ENCODE results near the gene PCOLCE2. TPM values are rescaled to one million over a fixed set of nuclear protein-coding genes. Genes with fewer than 3 reads are reported as not detected.
A peak's percentile ranks its signal among the peaks of the same experiment; 100 is the strongest.

The PCOLCE2 gene
- total and polyA plus RNA-seq, 2 of the 8 experiments (the other 6 are each of a cell fraction or from before 2014, with no cell fraction given) = 11.1 to 12.6 TPM

DNA sequence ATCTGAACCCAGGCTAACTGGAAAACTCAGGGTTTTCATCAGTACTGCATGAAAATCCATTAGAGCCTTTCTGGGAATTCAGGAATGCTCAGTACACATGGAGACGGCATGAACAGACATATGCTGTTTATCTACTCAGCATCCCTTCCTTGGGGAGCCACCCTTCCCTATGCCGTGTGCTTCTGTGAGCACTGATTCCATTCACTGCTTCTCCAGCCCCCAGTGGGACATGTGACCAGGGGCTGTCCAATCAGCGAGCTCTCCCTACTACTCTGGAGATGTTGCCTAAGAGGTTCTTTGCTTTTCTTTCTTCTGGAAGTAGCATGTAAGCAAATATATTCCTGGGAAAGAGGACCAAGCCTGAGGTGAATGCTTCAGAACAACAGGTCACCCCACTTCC, 5.6 kb upstream of the PCOLCE2 start:
- no peak overlapping the region for H2BK5ac ChIP-seq (ENCODE audit: low read depth, low read length)
- H2BK20ac ChIP-seq (ENCODE audit: low read length) = no peak overlapping the region
- ChIA-PET POLR2A (ENCODE audit: partially characterized antibody) (interaction anchor here (0.6 kb wide), 1 partner anchor 64 kb away, joined by 3 read pairs; no protein-coding TSS in a partner anchor), CTCF (ENCODE audit: partially characterized antibody) (interaction anchor here (0.7 to 1.4 kb wide), 6 partner anchors 9 to 209 kb away, joined by 3 to 6 read pairs (median 4); no protein-coding TSS in a partner anchor)
- no peak overlapping the region for H2BK12ac ChIP-seq (ENCODE audit: low read depth, low read length)
- H2BK120ac ChIP-seq (replicated peaks; ENCODE audit: low read depth, low read length) = no peak overlapping the region
- no peaks in the 10 kb centered on the region for H3K79me1 ChIP-seq (ENCODE audit: low read depth, low read length)
- H3K27me3 ChIP-seq (replicated peaks in 1 of 4; ENCODE audit: control insufficient read depth in 3 of 4, extremely low read depth in 1 of 4, insufficient read depth in 3 of 4, low read length in 3 of 4) = peaks cover 0 to 7% (median 2%) of the 10 kb centered on the region in 4 experiments; a peak in 3 of 7 replicates
- DNase-seq (ENCODE audit: low read depth in 1 of 2, low spot score in 2 of 2) (no peak), FAIRE-seq (no peak)
- H3K4ac ChIP-seq (replicated peaks; ENCODE audit: insufficient read length, low read depth, low read length) = peak overlapping the region; percentile 78
- H3K4me1 ChIP-seq (replicated peaks in 1 of 4; ENCODE audit: control insufficient read depth in 3 of 4, insufficient read depth in 4 of 4, low read length in 3 of 4) = peaks cover 0 to 1% (median 0%) of the 10 kb centered on the region in 4 experiments; a peak in 1 of 7 replicates
- no peak overlapping the region for H2BK15ac ChIP-seq (ENCODE audit: low read length)
- H3K4me3 ChIP-seq (ENCODE audit: extremely low read depth in 1 of 4, insufficient read depth in 2 of 4, low read depth in 3 of 4, low read length in 4 of 4) = no peak overlapping the region
- peak overlapping the region; percentile 50 for H2AFZ ChIP-seq (ENCODE audit: low read length)
- H3K14ac ChIP-seq (ENCODE audit: insufficient read length) = no peak overlapping the region
- no peak overlapping the region for H3K4me2 ChIP-seq (ENCODE audit: insufficient read depth in 1 of 2, low read depth in 2 of 2, low read length in 2 of 2)
- no peaks in the 10 kb centered on the region for H4K20me1 ChIP-seq (replicated peaks in 1 of 2; ENCODE audit: control insufficient read depth in 1 of 2, insufficient read depth in 2 of 2, low read length in 2 of 2)
- no peak overlapping the region for H3K18ac ChIP-seq (ENCODE audit: extremely low read depth, low read length)
- H4K8ac ChIP-seq (ENCODE audit: extremely low read depth, insufficient read depth, low read length) = no peak overlapping the region
- no peaks in the 10 kb centered on the region for H3K36me3 ChIP-seq (ENCODE audit: control insufficient read depth in 2 of 4, insufficient read depth in 4 of 4, low read length in 3 of 4)
- WGBS, 2 experiments (ENCODE audit: extremely low coverage in 1 of 2, insufficient coverage in 1 of 2, insufficient read length in 1 of 2, insufficient replicate concordance in 2 of 2, low coverage in 1 of 2, low lambda C conversion rate in 2 of 2, missing lambda C conversion rate in 1 of 2) = 92% methylated on average over 3 of the region's 3 CpGs; no CpG with 5 or more reads in 1 of the 2 experiments
- no peaks in the 10 kb centered on the region for H3K23me2 ChIP-seq (ENCODE audit: low read depth, low read length)
- no peak overlapping the region for H3K23ac ChIP-seq (ENCODE audit: insufficient read length)
- H3K9ac ChIP-seq (replicated peaks in 1 of 4; ENCODE audit: extremely low read depth in 1 of 4, low read depth in 3 of 4, low read length in 3 of 4) = no peak overlapping the region
- no peak overlapping the region for H3K27ac ChIP-seq (ENCODE audit: low read depth, low read length)
- no peak overlapping the region for H3K56ac ChIP-seq (replicated peaks; ENCODE audit: insufficient read length, low read depth, low read length)
- H3K79me2 ChIP-seq (ENCODE audit: control insufficient read depth in 1 of 2, insufficient read depth in 2 of 2, low read length in 2 of 2) = no peaks in the 10 kb centered on the region
- peak overlapping the region; percentile 42 for H4K91ac ChIP-seq (replicated peaks; ENCODE audit: insufficient read length, low read length)
- no peaks in the 10 kb centered on the region for H3K9me3 ChIP-seq (ENCODE audit: insufficient read depth in 2 of 2, low read depth in 1 of 2, low read length in 1 of 2)
- H4K5ac ChIP-seq (ENCODE audit: insufficient read length, low read depth, low read length) = no peak overlapping the region
- H2AK5ac ChIP-seq (ENCODE audit: low read depth, low read length) = no peak overlapping the region

Data from H1 (cell line).